Retinal pigment epithelial cell (primary cell): ENCODE results near the gene SPRED3.
"Not testable (repeated sequence)": the region's sequence is repeated elsewhere in the genome, so short reads cannot be mapped to it uniquely, and the experiment has no call there.

Experiments used
- DNase-seq: peaks from one replicate; pipeline ENCODE4 v3.0.0-alpha.2; 2010; ENCODE audit warnings: low read depth
- H3K4me3 ChIP-seq: 2 replicates; pipeline ENCODE4 v1.5.1; 2011; ENCODE audit warnings: mild to moderate bottlenecking, low read length, control low read depth, moderate library complexity
- CTCF ChIP-seq: conservative IDR thresholded peaks from 2 replicates; pipeline ENCODE4 v1.5.1; 2011; ENCODE audit warnings: low read depth, low read length, control low read depth, inconsistent platforms

SPRED3 gene

GRCh38 chr19:38362076-38362945 is 26.2 kb upstream of the SPRED3 start:
- no peak for DNase-seq
- peak overlapping the region; percentile 65 for H3K4me3 ChIP-seq
- TF ChIP-seq CTCF, result no peak

- not testable (repeated sequence) for H3K4me3 ChIP-seq
Measured at GRCh38 chr19:38362946-38363688, 25.4 kb upstream of the SPRED3 start.

GRCh38 chr19:38367041-38367440 is 21.5 kb upstream of the SPRED3 start:
- DNase-seq, result no peak
- no peak overlapping the region for H3K4me3 ChIP-seq
- TF ChIP-seq CTCF, result no peak

More at GRCh38 chr19:38362946-38363688, 25.4 kb upstream of the SPRED3 start:
- not testable (repeated sequence) for DNase-seq

- TF ChIP-seq CTCF, result no peak
- H3K4me3 ChIP-seq, result no peak overlapping the region
- DNase-seq, result no peak
Measured at GRCh38 chr19:38369584-38369983, 18.9 kb upstream of the SPRED3 start.

GRCh38 chr19:38370299-38370698 is 18.2 kb upstream of the SPRED3 start:
- DNase-seq, result no peak
- H3K4me3 ChIP-seq, result no peak overlapping the region
- TF ChIP-seq CTCF, result no peak

- TF ChIP-seq CTCF, result no peak
- DNase-seq, result no peak
Measured at GRCh38 chr19:38371081-38371480, 17.4 kb upstream of the SPRED3 start.

GRCh38 chr19:38373907-38374331 is 14.6 kb upstream of the SPRED3 start:
- no peak for TF ChIP-seq CTCF
- DNase-seq, result no peak
- H3K4me3 ChIP-seq, result peak overlapping the region; percentile 54

More at GRCh38 chr19:38371081-38371480, 17.4 kb upstream of the SPRED3 start:
- no peak overlapping the region for H3K4me3 ChIP-seq
